Thyroid gland (tissue), 4 donors: Measurements from ENCODE around the gene LRMDA.

Experiments
- CTCF ChIP-seq, 6 experiments: fragments of 200-600 bp in 3 of 6; fragments of 450-650 bp in 3 of 6; sonication (generic) in 3 of 6; IDR thresholded peaks; one replicate each; pipeline ENCODE4 v1.5.1; 2016 to 2019; ENCODE audit warnings: antibody characterized with exemption in 6 of 6, mild to moderate bottlenecking in 2 of 6, inconsistent platforms in 1 of 6, moderate library complexity in 1 of 6
- POLR2A ChIP-seq, 2 donors: fragments of 450-650 bp; IDR thresholded peaks; one replicate each; pipeline ENCODE4 v1.6.1; 2017; ENCODE audit warnings: antibody characterized with exemption in 2 of 2, mild to moderate bottlenecking in 2 of 2, moderate library complexity in 1 of 2

- TF ChIP-seq CTCF (IDR thresholded peaks at IDR 0.05) (no peak), POLR2A (IDR thresholded peaks at IDR 0.05) (no peak)
Observed at GRCh38 chr10:75707080-75707840, 275.8 kb downstream of the LRMDA start.
